Osteocyte (in vitro differentiated cells): ENCODE data around the gene ATRNL1. TPM values are rescaled to one million over a fixed set of nuclear protein-coding genes. Genes with fewer than 3 reads are reported as not detected.

Source experiments
- DNase-seq: peaks from one replicate; pipeline ENCODE4 v3.0.0; 2021; ENCODE audit warnings: mixed read lengths; ENCODE audit not compliant: unreplicated experiment; ENCODE audit errors: extremely low spot score
- H3K27ac Mint-ChIP-seq: one replicate; pipeline ENCODE4 v1.8.0; 2021; ENCODE audit warnings: mild to moderate bottlenecking, mixed read lengths; ENCODE audit not compliant: unreplicated experiment
- H3K27me3 Mint-ChIP-seq: one replicate; pipeline ENCODE4 v1.8.0; 2021; ENCODE audit warnings: mixed read lengths; ENCODE audit not compliant: unreplicated experiment
- H3K36me3 Mint-ChIP-seq: one replicate; pipeline ENCODE4 v1.8.0; 2021; ENCODE audit warnings: mixed read lengths; ENCODE audit not compliant: unreplicated experiment
- H3K4me1 Mint-ChIP-seq: one replicate; pipeline ENCODE4 v1.8.0; 2021; ENCODE audit warnings: mixed read lengths; ENCODE audit not compliant: unreplicated experiment
- H3K4me3 Mint-ChIP-seq: one replicate; pipeline ENCODE4 v1.8.0; 2021; ENCODE audit warnings: mild to moderate bottlenecking, moderate library complexity, mixed read lengths; ENCODE audit not compliant: unreplicated experiment
- H3K9me3 Mint-ChIP-seq: one replicate; pipeline ENCODE4 v1.8.0; 2021; ENCODE audit warnings: mixed read lengths; ENCODE audit not compliant: unreplicated experiment
- CTCF ChIP-seq: fragments of 200-600 bp; sonication (generic); IDR thresholded peaks from 2 replicates; pipeline ENCODE4 v1.5.0; 2021; ENCODE audit warnings: antibody characterized with exemption, mild to moderate bottlenecking, moderate library complexity
- total RNA-seq: library from RNA; stranded (reverse); gene quantifications from 2 replicates; pipeline ENCODE4 v1.2.1, GENCODE V29; 2021

ATRNL1 gene
- total RNA-seq, 1 donor from 2014 or later: 20.2 TPM

GRCh38 chr10:115964827-115965226, 871.7 kb downstream of the ATRNL1 start:
- no peaks in the 10 kb centered on the region for H3K4me1 Mint-ChIP-seq
- H3K36me3 Mint-ChIP-seq: no peaks in the 10 kb centered on the region
- H3K27ac Mint-ChIP-seq: no peak overlapping the region
- no peak for DNase-seq
- no peak for TF ChIP-seq CTCF
- H3K9me3 Mint-ChIP-seq: no peaks in the 10 kb centered on the region
- H3K27me3 Mint-ChIP-seq: no peaks in the 10 kb centered on the region
- H3K4me3 Mint-ChIP-seq: no peak overlapping the region

- Mint-ChIP-seq H3K27ac (no peak overlapping the region), H3K4me1 (no peaks in the 10 kb centered on the region), H3K36me3 (no peaks in the 10 kb centered on the region)
Measured at GRCh38 chr10:115965376-115965775, 872.2 kb downstream of the ATRNL1 start.

GRCh38 chr10:115968236-115968635, 875.1 kb downstream of the ATRNL1 start:
- Mint-ChIP-seq H3K36me3 (no peaks in the 10 kb centered on the region), H3K9me3 (no peaks in the 10 kb centered on the region), H3K27ac (no peak overlapping the region), H3K4me3 (no peak overlapping the region), H3K27me3 (no peaks in the 10 kb centered on the region), H3K4me1 (no peaks in the 10 kb centered on the region)
- no peak for TF ChIP-seq CTCF
- DNase-seq: no peak

More at GRCh38 chr10:115965376-115965775, 872.2 kb downstream of the ATRNL1 start:
- no peak for TF ChIP-seq CTCF
- no peak for DNase-seq
- H3K4me3 Mint-ChIP-seq: no peak overlapping the region
- H3K27me3 Mint-ChIP-seq: no peaks in the 10 kb centered on the region
- no peaks in the 10 kb centered on the region for H3K9me3 Mint-ChIP-seq

- H3K4me1 Mint-ChIP-seq: no peaks in the 10 kb centered on the region
- H3K27ac Mint-ChIP-seq: no peak overlapping the region
- TF ChIP-seq CTCF: no peak
- peaks cover 4% of the 10 kb centered on the region for H3K9me3 Mint-ChIP-seq
- no peaks in the 10 kb centered on the region for H3K27me3 Mint-ChIP-seq
- H3K36me3 Mint-ChIP-seq: no peaks in the 10 kb centered on the region
- H3K4me3 Mint-ChIP-seq: no peak overlapping the region
- no peak for DNase-seq
Measured at GRCh38 chr10:115969591-115969990, 876.4 kb downstream of the ATRNL1 start.

- Mint-ChIP-seq H3K27me3 (no peaks in the 10 kb centered on the region), H3K4me3 (no peak overlapping the region), H3K9me3 (peaks cover 4% of the 10 kb centered on the region), H3K4me1 (no peaks in the 10 kb centered on the region), H3K36me3 (no peaks in the 10 kb centered on the region), H3K27ac (no peak overlapping the region)
- peak; percentile 72 for DNase-seq
- no peak for TF ChIP-seq CTCF
Measured at GRCh38 chr10:115971921-115972320, 878.8 kb downstream of the ATRNL1 start.
